Measurements from ENCODE around the gene GIPC1. TPM values are rescaled to one million over a fixed set of nuclear protein-coding genes. Genes with fewer than 3 reads are reported as not detected.

GIPC1 gene
- total and polyA plus RNA-seq, 2 donors (not counting 1 experiment from before 2014, with no cell fraction given), result 57.3 to 129 TPM

GRCh38 chr19:14428882-14429416 lies 67.0 kb downstream of the GIPC1 start:
- Histone ChIP-seq H3K27me3 (ENCODE audit: control insufficient read depth, insufficient read depth, low read length) (no peaks in the 10 kb centered on the region), H3K36me3 (ENCODE audit: control insufficient read depth, insufficient read depth, low read length) (no peaks in the 10 kb centered on the region), H3K79me2 (ENCODE audit: control insufficient read depth, insufficient read depth, low read length) (peaks cover 6% of the 10 kb centered on the region), H4K20me1 (ENCODE audit: control insufficient read depth, extremely low read depth, insufficient read depth, low read length) (no peaks in the 10 kb centered on the region), H3K9ac (ENCODE audit: insufficient read depth, low read length) (no peak overlapping the region), H3K9me3 (ENCODE audit: control insufficient read depth, insufficient read depth, low read depth, low read length) (no peaks in the 10 kb centered on the region), H3K27ac (ENCODE audit: insufficient read depth, low read length) (no peak overlapping the region), H3K4me3 (replicated peaks in 1 of 4; ENCODE audit: control extremely low read depth in 1 of 4, insufficient read depth in 1 of 4, low read depth in 3 of 4, low read length in 4 of 4) (no peak overlapping the region), H2AFZ (ENCODE audit: low read length) (no peak overlapping the region), H3K4me1 (ENCODE audit: control insufficient read depth, extremely low read depth, insufficient read depth, low read length) (peaks cover 2% of the 10 kb centered on the region), H3K4me2 (ENCODE audit: extremely low read depth, insufficient read depth, low read length) (no peak overlapping the region)
- TF ChIP-seq, protein P1, sequence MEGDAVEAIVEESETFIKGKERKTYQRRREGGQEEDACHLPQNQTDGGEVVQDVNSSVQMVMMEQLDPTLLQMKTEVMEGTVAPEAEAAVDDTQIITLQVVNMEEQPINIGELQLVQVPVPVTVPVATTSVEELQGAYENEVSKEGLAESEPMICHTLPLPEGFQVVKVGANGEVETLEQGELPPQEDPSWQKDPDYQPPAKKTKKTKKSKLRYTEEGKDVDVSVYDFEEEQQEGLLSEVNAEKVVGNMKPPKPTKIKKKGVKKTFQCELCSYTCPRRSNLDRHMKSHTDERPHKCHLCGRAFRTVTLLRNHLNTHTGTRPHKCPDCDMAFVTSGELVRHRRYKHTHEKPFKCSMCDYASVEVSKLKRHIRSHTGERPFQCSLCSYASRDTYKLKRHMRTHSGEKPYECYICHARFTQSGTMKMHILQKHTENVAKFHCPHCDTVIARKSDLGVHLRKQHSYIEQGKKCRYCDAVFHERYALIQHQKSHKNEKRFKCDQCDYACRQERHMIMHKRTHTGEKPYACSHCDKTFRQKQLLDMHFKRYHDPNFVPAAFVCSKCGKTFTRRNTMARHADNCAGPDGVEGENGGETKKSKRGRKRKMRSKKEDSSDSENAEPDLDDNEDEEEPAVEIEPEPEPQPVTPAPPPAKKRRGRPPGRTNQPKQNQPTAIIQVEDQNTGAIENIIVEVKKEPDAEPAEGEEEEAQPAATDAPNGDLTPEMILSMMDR (conservative IDR thresholded peaks at IDR 0.05 in 1 of 2, IDR thresholded peaks at IDR 0.05 in 1 of 2; ENCODE audit: low read depth in 1 of 2, low read length in 2 of 2), result no peak
- TF ChIP-seq EZH2 (IDR thresholded peaks at IDR 0.05; ENCODE audit: low read length, missing control alignments), result no peak
- DNase-seq (ENCODE audit: low read depth in 2 of 2), result no peak

Other genes starting within 250 kb of the GIPC1 start
- gene ADGRE5, start 114.7 kb downstream of the GIPC1 start, total RNA-seq, result 17.2 and 40.6 TPM in 2 replicates
- 32.9 and 46.3 TPM in 2 replicates for gene ADGRE5, start 114.7 kb downstream of the GIPC1 start, polyA plus RNA-seq
- 28.5 and 36.5 TPM in 2 replicates for gene DDX39A, start 76.8 kb downstream of the GIPC1 start, total RNA-seq
- gene DDX39A, start 76.8 kb downstream of the GIPC1 start, polyA plus RNA-seq, result 35.9 and 80.5 TPM in 2 replicates
- 125 and 141 TPM in 2 replicates for gene PKN1, start 62.8 kb downstream of the GIPC1 start, total RNA-seq
- gene PKN1, start 62.8 kb downstream of the GIPC1 start, polyA plus RNA-seq, result 43.2 and 45.3 TPM in 2 replicates
- gene PTGER1, start 20.8 kb downstream of the GIPC1 start, total RNA-seq, result 9.7 and 18.7 TPM in 2 replicates
- 0.67 and 2.3 TPM in 2 replicates for gene PTGER1, start 20.8 kb downstream of the GIPC1 start, polyA plus RNA-seq
- gene DNAJB1, start 22.3 kb upstream of the GIPC1 start, total RNA-seq, result 77.3 and 87.7 TPM in 2 replicates
- gene DNAJB1, start 22.3 kb upstream of the GIPC1 start, polyA plus RNA-seq, result 87.3 and 148 TPM in 2 replicates
- gene TECR, start 33.5 kb upstream of the GIPC1 start, total RNA-seq, result 20.5 and 34.0 TPM in 2 replicates
- gene TECR, start 33.5 kb upstream of the GIPC1 start, polyA plus RNA-seq, result 73.4 and 109 TPM in 2 replicates
- gene NDUFB7, start 75.9 kb upstream of the GIPC1 start, total RNA-seq, result 253 and 274 TPM in 2 replicates
- gene NDUFB7, start 75.9 kb upstream of the GIPC1 start, polyA plus RNA-seq, result 100 and 110 TPM in 2 replicates
- 0.17 TPM in 1 of 2 replicates, not detected in the other for gene CLEC17A, start 87.0 kb upstream of the GIPC1 start, total RNA-seq
- 0.02 and 0.03 TPM in 2 replicates for gene CLEC17A, start 87.0 kb upstream of the GIPC1 start, polyA plus RNA-seq
- gene ADGRE3, start 178.7 kb upstream of the GIPC1 start, total RNA-seq, result not detected in 2 replicates
- gene ADGRE3, start 178.7 kb upstream of the GIPC1 start, polyA plus RNA-seq, result not detected in 2 replicates
- gene ZNF333, start 193.9 kb upstream of the GIPC1 start, total RNA-seq, result 26.7 and 26.9 TPM in 2 replicates
- gene ZNF333, start 193.9 kb upstream of the GIPC1 start, polyA plus RNA-seq, result 7.2 and 10.0 TPM in 2 replicates